ENCODE measurements around the gene MAML2.
A peak's percentile ranks its signal among the peaks of the same experiment; 100 is the strongest.
"Not testable (repeated sequence)": the region's sequence is repeated elsewhere in the genome, so short reads cannot be mapped to it uniquely, and the experiment has no call there.

MAML2 gene

GRCh38 chr11:96180937-96181336 is 162.1 kb downstream of the MAML2 start:
- H3K9me3 ChIP-seq (ENCODE audit: control insufficient read depth in 2 of 2, low read length in 2 of 2); H3K27ac ChIP-seq (ENCODE audit: low read depth in 2 of 2, low read length in 2 of 2); H3K4me1 ChIP-seq (ENCODE audit: control insufficient read depth in 2 of 2, insufficient read depth in 2 of 2, low read length in 2 of 2); H3K9ac ChIP-seq (ENCODE audit: low read depth in 1 of 2, low read length in 2 of 2); H3K27me3 ChIP-seq (ENCODE audit: control insufficient read depth in 2 of 2, insufficient read depth in 2 of 2, low read length in 2 of 2); H3K36me3 ChIP-seq (ENCODE audit: control insufficient read depth in 2 of 2, insufficient read depth in 2 of 2, low read length in 2 of 2); H3K4me3 ChIP-seq (ENCODE audit: low read length in 2 of 2): not testable (repeated sequence)

- H3K4me1 ChIP-seq (ENCODE audit: control insufficient read depth in 2 of 2, insufficient read depth in 2 of 2, low read length in 2 of 2), result no peaks in the 10 kb centered on the region
- no peaks in the 10 kb centered on the region for H3K27me3 ChIP-seq (ENCODE audit: control insufficient read depth in 2 of 2, insufficient read depth in 2 of 2, low read length in 2 of 2)
- H3K4me3 ChIP-seq (ENCODE audit: low read length in 2 of 2), result no peak overlapping the region
- no peaks in the 10 kb centered on the region for H3K36me3 ChIP-seq (ENCODE audit: control insufficient read depth in 2 of 2, insufficient read depth in 2 of 2, low read length in 2 of 2)
- no peaks in the 10 kb centered on the region for H3K9me3 ChIP-seq (ENCODE audit: control insufficient read depth in 2 of 2, low read length in 2 of 2)
- H3K9ac ChIP-seq (ENCODE audit: low read depth in 1 of 2, low read length in 2 of 2), result no peak overlapping the region
- H3K27ac ChIP-seq (ENCODE audit: low read depth in 2 of 2, low read length in 2 of 2), result no peak overlapping the region
Observed at GRCh38 chr11:96180341-96180740, 162.7 kb downstream of the MAML2 start.

GRCh38 chr11:96179905-96180304 is 163.1 kb downstream of the MAML2 start:
- Histone ChIP-seq H3K27me3 (ENCODE audit: control insufficient read depth in 2 of 2, insufficient read depth in 2 of 2, low read length in 2 of 2) (no peaks in the 10 kb centered on the region), H3K4me3 (ENCODE audit: low read length in 2 of 2) (no peak overlapping the region), H3K9ac (ENCODE audit: low read depth in 1 of 2, low read length in 2 of 2) (no peak overlapping the region), H3K36me3 (ENCODE audit: control insufficient read depth in 2 of 2, insufficient read depth in 2 of 2, low read length in 2 of 2) (no peaks in the 10 kb centered on the region), H3K9me3 (ENCODE audit: control insufficient read depth in 2 of 2, low read length in 2 of 2) (no peaks in the 10 kb centered on the region), H3K27ac (ENCODE audit: low read depth in 2 of 2, low read length in 2 of 2) (no peak overlapping the region), H3K4me1 (ENCODE audit: control insufficient read depth in 2 of 2, insufficient read depth in 2 of 2, low read length in 2 of 2) (no peaks in the 10 kb centered on the region)

DNA sequence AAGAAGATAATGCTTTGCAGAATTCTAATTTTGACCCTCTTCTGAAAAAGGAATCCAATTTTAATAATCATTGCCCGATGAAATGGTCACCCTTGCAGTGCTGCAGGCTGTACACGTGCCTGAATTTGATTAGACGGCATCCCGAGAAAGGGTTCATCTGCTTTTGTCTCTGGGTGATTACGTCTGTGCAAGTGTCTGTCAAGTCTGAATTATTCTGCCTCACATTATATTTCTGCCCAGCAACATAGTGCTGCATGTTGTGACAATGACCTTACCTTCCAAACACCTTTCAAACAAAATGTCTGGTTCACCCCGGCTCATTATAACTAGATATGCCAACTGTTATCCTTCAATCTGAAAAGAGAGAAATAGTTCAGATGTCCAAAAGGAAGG is 164.1 kb downstream of the MAML2 start:
- Histone ChIP-seq H3K4me3 (ENCODE audit: low read length in 2 of 2) (no peak overlapping the region), H3K9ac (ENCODE audit: low read depth in 1 of 2, low read length in 2 of 2) (no peak overlapping the region), H3K36me3 (ENCODE audit: control insufficient read depth in 2 of 2, insufficient read depth in 2 of 2, low read length in 2 of 2) (no peaks in the 10 kb centered on the region), H3K9me3 (ENCODE audit: control insufficient read depth in 2 of 2, low read length in 2 of 2) (no peaks in the 10 kb centered on the region), H3K27me3 (ENCODE audit: control insufficient read depth in 2 of 2, insufficient read depth in 2 of 2, low read length in 2 of 2) (no peaks in the 10 kb centered on the region), H3K4me1 (ENCODE audit: control insufficient read depth in 2 of 2, insufficient read depth in 2 of 2, low read length in 2 of 2) (no peaks in the 10 kb centered on the region), H3K27ac (ENCODE audit: low read depth in 2 of 2, low read length in 2 of 2) (no peak overlapping the region)

- Histone ChIP-seq H3K36me3 (ENCODE audit: control insufficient read depth in 2 of 2, insufficient read depth in 2 of 2, low read length in 2 of 2) (no peaks in the 10 kb centered on the region), H3K9ac (ENCODE audit: low read depth in 1 of 2, low read length in 2 of 2) (no peak overlapping the region), H3K4me1 (ENCODE audit: control insufficient read depth in 2 of 2, insufficient read depth in 2 of 2, low read length in 2 of 2) (peaks cover 0 to 3% of the 10 kb centered on the region in 2 donors), H3K4me3 (ENCODE audit: low read length in 2 of 2) (no peak overlapping the region), H3K9me3 (ENCODE audit: control insufficient read depth in 2 of 2, low read length in 2 of 2) (no peaks in the 10 kb centered on the region), H3K27ac (ENCODE audit: low read depth in 2 of 2, low read length in 2 of 2) (no peak overlapping the region), H3K27me3 (ENCODE audit: control insufficient read depth in 2 of 2, insufficient read depth in 2 of 2, low read length in 2 of 2) (no peaks in the 10 kb centered on the region)
Observed at GRCh38 chr11:96178049-96178886, 164.7 kb downstream of the MAML2 start.

- Histone ChIP-seq H3K4me3 (ENCODE audit: low read length in 2 of 2) (no peak overlapping the region), H3K9me3 (ENCODE audit: control insufficient read depth in 2 of 2, low read length in 2 of 2) (no peaks in the 10 kb centered on the region), H3K36me3 (ENCODE audit: control insufficient read depth in 2 of 2, insufficient read depth in 2 of 2, low read length in 2 of 2) (no peaks in the 10 kb centered on the region), H3K27me3 (ENCODE audit: control insufficient read depth in 2 of 2, insufficient read depth in 2 of 2, low read length in 2 of 2) (no peaks in the 10 kb centered on the region), H3K4me1 (ENCODE audit: control insufficient read depth in 2 of 2, insufficient read depth in 2 of 2, low read length in 2 of 2) (peaks cover 0 to 3% of the 10 kb centered on the region in 2 donors), H3K27ac (ENCODE audit: low read depth in 2 of 2, low read length in 2 of 2) (no peak overlapping the region), H3K9ac (ENCODE audit: low read depth in 1 of 2, low read length in 2 of 2) (no peak overlapping the region)
Observed at GRCh38 chr11:96177146-96177545, 165.8 kb downstream of the MAML2 start.

- no peaks in the 10 kb centered on the region for H3K27me3 ChIP-seq (ENCODE audit: control insufficient read depth in 2 of 2, insufficient read depth in 2 of 2, low read length in 2 of 2)
- no peak overlapping the region for H3K4me3 ChIP-seq (ENCODE audit: low read length in 2 of 2)
- peaks cover 0 to 2% of the 10 kb centered on the region in 2 donors for H3K36me3 ChIP-seq (ENCODE audit: control insufficient read depth in 2 of 2, insufficient read depth in 2 of 2, low read length in 2 of 2)
- peaks cover 2 to 3% of the 10 kb centered on the region in 2 donors for H3K4me1 ChIP-seq (ENCODE audit: control insufficient read depth in 2 of 2, insufficient read depth in 2 of 2, low read length in 2 of 2)
- no peak overlapping the region for H3K27ac ChIP-seq (ENCODE audit: low read depth in 2 of 2, low read length in 2 of 2)
- H3K9me3 ChIP-seq (ENCODE audit: control insufficient read depth in 2 of 2, low read length in 2 of 2), result no peaks in the 10 kb centered on the region
- H3K9ac ChIP-seq (ENCODE audit: low read depth in 1 of 2, low read length in 2 of 2), result no peak overlapping the region
Observed at GRCh38 chr11:96173906-96174305, 169.1 kb downstream of the MAML2 start.

- Histone ChIP-seq H3K4me1 (ENCODE audit: control insufficient read depth in 2 of 2, insufficient read depth in 2 of 2, low read length in 2 of 2) (peaks cover 3 to 5% of the 10 kb centered on the region in 2 donors), H3K36me3 (ENCODE audit: control insufficient read depth in 2 of 2, insufficient read depth in 2 of 2, low read length in 2 of 2) (peaks cover 0 to 2% of the 10 kb centered on the region in 2 donors), H3K27ac (ENCODE audit: low read depth in 2 of 2, low read length in 2 of 2) (no peak overlapping the region), H3K4me3 (ENCODE audit: low read length in 2 of 2) (no peak overlapping the region), H3K9me3 (ENCODE audit: control insufficient read depth in 2 of 2, low read length in 2 of 2) (no peaks in the 10 kb centered on the region), H3K27me3 (ENCODE audit: control insufficient read depth in 2 of 2, insufficient read depth in 2 of 2, low read length in 2 of 2) (no peaks in the 10 kb centered on the region), H3K9ac (ENCODE audit: low read depth in 1 of 2, low read length in 2 of 2) (no peak overlapping the region)
Observed at GRCh38 chr11:96173422-96173821, 169.6 kb downstream of the MAML2 start.

DNA sequence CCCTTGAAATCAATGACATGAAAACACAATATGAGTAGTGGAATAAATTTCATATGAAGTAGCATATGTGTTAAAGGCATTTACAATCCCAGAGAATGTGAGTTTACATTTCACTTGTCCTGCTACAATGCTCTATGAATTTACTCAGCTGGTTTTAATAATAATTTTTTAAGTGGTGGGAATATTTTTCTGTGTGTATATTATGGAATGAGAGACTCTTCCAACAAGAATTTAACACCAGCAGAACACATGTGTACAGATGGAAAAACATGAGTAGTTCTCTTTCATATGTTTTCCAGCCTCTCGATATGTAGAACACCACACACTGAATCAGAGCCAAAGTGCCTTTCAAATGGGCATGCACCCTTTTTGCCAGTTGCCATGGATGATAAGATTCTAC is 170.4 kb downstream of the MAML2 start:
- Histone ChIP-seq H3K27ac (ENCODE audit: low read depth in 2 of 2, low read length in 2 of 2) (no peak overlapping the region), H3K4me1 (ENCODE audit: control insufficient read depth in 2 of 2, insufficient read depth in 2 of 2, low read length in 2 of 2) (peaks cover 3 to 6% of the 10 kb centered on the region in 2 donors), H3K9ac (ENCODE audit: low read depth in 1 of 2, low read length in 2 of 2) (no peak overlapping the region)

GRCh38 chr11:96169250-96169649 is 173.7 kb downstream of the MAML2 start:
- Histone ChIP-seq H3K4me1 (ENCODE audit: control insufficient read depth in 2 of 2, insufficient read depth in 2 of 2, low read length in 2 of 2) (peaks cover 3 to 6% of the 10 kb centered on the region in 2 donors), H3K9ac (ENCODE audit: low read depth in 1 of 2, low read length in 2 of 2) (no peak overlapping the region), H3K27ac (ENCODE audit: low read depth in 2 of 2, low read length in 2 of 2) (peak overlapping the region in 1 of 2 donors; percentile 44), H3K27me3 (ENCODE audit: control insufficient read depth in 2 of 2, insufficient read depth in 2 of 2, low read length in 2 of 2) (no peaks in the 10 kb centered on the region), H3K9me3 (ENCODE audit: control insufficient read depth in 2 of 2, low read length in 2 of 2) (no peaks in the 10 kb centered on the region), H3K36me3 (ENCODE audit: control insufficient read depth in 2 of 2, insufficient read depth in 2 of 2, low read length in 2 of 2) (peaks cover 0 to 2% of the 10 kb centered on the region in 2 donors), H3K4me3 (ENCODE audit: low read length in 2 of 2) (no peak overlapping the region)

More for the DNA sequence above, 170.4 kb downstream of the MAML2 start:
- Histone ChIP-seq H3K27me3 (ENCODE audit: control insufficient read depth in 2 of 2, insufficient read depth in 2 of 2, low read length in 2 of 2) (no peaks in the 10 kb centered on the region), H3K36me3 (ENCODE audit: control insufficient read depth in 2 of 2, insufficient read depth in 2 of 2, low read length in 2 of 2) (peaks cover 0 to 2% of the 10 kb centered on the region in 2 donors), H3K9me3 (ENCODE audit: control insufficient read depth in 2 of 2, low read length in 2 of 2) (no peaks in the 10 kb centered on the region), H3K4me3 (ENCODE audit: low read length in 2 of 2) (no peak overlapping the region)
